GM19043 (cell line): ENCODE data around the gene OTOS.

Source experiments
- ATAC-seq: cut with Tn5 transposase; IDR thresholded peaks from one replicate; pipeline ENCODE4 v1.9.1; 2021; ENCODE audit warnings: low read depth; ENCODE audit not compliant: unreplicated experiment

Gene OTOS

GRCh38 chr2:240154606-240155005 lies 14.1 kb upstream of the OTOS start:
- ATAC-seq, result no peak

GRCh38 chr2:240153418-240153817 lies 13.0 kb upstream of the OTOS start:
- ATAC-seq, result no peak

GRCh38 chr2:240151477-240152031 lies 11.1 kb upstream of the OTOS start:
- ATAC-seq, result no peak

GRCh38 chr2:240149943-240150784 lies 9.7 kb upstream of the OTOS start:
- no peak for ATAC-seq

GRCh38 chr2:240147911-240148587 lies 7.6 kb upstream of the OTOS start:
- ATAC-seq, result no peak

GRCh38 chr2:240147382-240147781 lies 6.9 kb upstream of the OTOS start:
- ATAC-seq, result no peak

GRCh38 chr2:240146627-240147278 lies 6.3 kb upstream of the OTOS start:
- ATAC-seq, result no peak

- ATAC-seq, result no peak
Measured at GRCh38 chr2:240146141-240146561, 5.7 kb upstream of the OTOS start.

- no peak for ATAC-seq
Measured at GRCh38 chr2:240145461-240145860, 5.0 kb upstream of the OTOS start.

GRCh38 chr2:240144649-240145261 lies 4.3 kb upstream of the OTOS start:
- ATAC-seq, result no peak

- no peak for ATAC-seq
Measured at GRCh38 chr2:240143801-240144648, 3.6 kb upstream of the OTOS start.

GRCh38 chr2:240143276-240143675 lies 2.8 kb upstream of the OTOS start:
- no peak for ATAC-seq

- ATAC-seq, result no peak
Measured at GRCh38 chr2:240142859-240143258, 2.4 kb upstream of the OTOS start.

- no peak for ATAC-seq
Measured at GRCh38 chr2:240142256-240142775, 1.9 kb upstream of the OTOS start.

- ATAC-seq, result no peak
Measured at GRCh38 chr2:240141736-240142135, 1.3 kb upstream of the OTOS start.

- no peak for ATAC-seq
Measured at GRCh38 chr2:240140920-240141319, 462 bp upstream of the OTOS start.

GRCh38 chr2:240139666-240140393 lies 628 bp downstream of the OTOS start:
- ATAC-seq, result no peak

- ATAC-seq, result no peak
Measured at GRCh38 chr2:240139011-240139441, 1.4 kb downstream of the OTOS start.
